GM18520 (cell line): Measurements from ENCODE around the gene ZNF181.

Experiments used
- ATAC-seq: cut with Tn5 transposase; IDR thresholded peaks from one replicate; pipeline ENCODE4 v1.9.1; 2021; ENCODE audit not compliant: unreplicated experiment

The ZNF181 gene

GRCh38 chr19:34757441-34757840 is 23.4 kb downstream of the ZNF181 start:
- no peak for ATAC-seq

- ATAC-seq: no peak
Observed at GRCh38 chr19:34759218-34759917, 25.3 kb downstream of the ZNF181 start.

GRCh38 chr19:34766386-34766785 is 32.3 kb downstream of the ZNF181 start:
- no peak for ATAC-seq

- no peak for ATAC-seq
Observed at GRCh38 chr19:34767951-34768350, 33.9 kb downstream of the ZNF181 start.

GRCh38 chr19:34772697-34773554 is 38.9 kb downstream of the ZNF181 start, which contains the start of gene ZNF599:
ZNF599 (minus strand) TSS chr19:34773215; CDS start chr19:34772841, 374 bp downstream.
- peak; percentile 96 for ATAC-seq

- ATAC-seq: no peak
Observed at GRCh38 chr19:34773555-34773864, 39.5 kb downstream of the ZNF181 start.

- no peak for ATAC-seq
Observed at GRCh38 chr19:34774857-34775256, 40.8 kb downstream of the ZNF181 start.

GRCh38 chr19:34778342-34778741 is 44.3 kb downstream of the ZNF181 start:
- no peak for ATAC-seq

- ATAC-seq: no peak
Observed at GRCh38 chr19:34779652-34780051, 45.6 kb downstream of the ZNF181 start.

GRCh38 chr19:34786236-34786635 is 52.2 kb downstream of the ZNF181 start:
- no peak for ATAC-seq

- ATAC-seq: no peak
Observed at GRCh38 chr19:34787059-34787824, 53.2 kb downstream of the ZNF181 start.

- no peak for ATAC-seq
Observed at GRCh38 chr19:34788074-34788473, 54.0 kb downstream of the ZNF181 start.

- ATAC-seq: no peak
Observed at GRCh38 chr19:34793565-34793964, 59.5 kb downstream of the ZNF181 start.

- ATAC-seq: no peak
Observed at GRCh38 chr19:34794066-34794960, 60.3 kb downstream of the ZNF181 start.
